ENCODE results near the gene GPLD1. TPM values are rescaled to one million over a fixed set of nuclear protein-coding genes. Genes with fewer than 3 reads are reported as not detected.

Gene GPLD1
- total and polyA plus RNA-seq, 9 of the 15 experiments (the other 6 are each of a cell fraction or from before 2014, with no cell fraction given), result 0.11 to 1.3 (median 0.82) TPM

DNA sequence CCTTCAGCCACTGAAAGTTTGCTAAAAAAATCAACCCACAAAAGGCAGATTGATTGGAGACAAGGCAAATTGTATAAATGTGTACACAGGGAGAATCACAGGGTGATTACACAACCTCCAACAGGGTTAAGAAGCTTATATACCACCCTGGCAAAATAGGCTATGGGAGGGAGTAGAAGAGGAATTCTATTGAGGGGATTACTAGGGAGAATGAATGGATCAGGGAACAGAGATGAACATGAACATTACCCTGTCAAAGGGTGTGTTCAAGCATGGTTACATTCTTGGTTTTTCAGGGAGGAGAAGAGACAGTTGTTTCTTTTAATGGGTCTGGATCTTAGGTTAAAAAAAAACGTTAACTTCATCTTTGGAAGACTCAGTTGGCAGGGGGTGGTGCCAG is 91.7 kb downstream of the GPLD1 start:
- Histone ChIP-seq H3K79me2 (ENCODE audit: control insufficient read depth, insufficient read depth, low read length) (peaks cover 6% of the 10 kb centered on the region), H3K4me3 (no peak overlapping the region), H3K4me1 (replicated peaks in 1 of 2; ENCODE audit: control insufficient read depth in 2 of 2, insufficient read depth in 2 of 2, low read length in 2 of 2) (peaks cover 6 to 20% of the 10 kb centered on the region in 2 experiments; a peak in 4 of 5 replicates), H3K9me3 (replicated peaks; ENCODE audit: control insufficient read depth, insufficient read depth, low read depth, low read length) (peaks cover 8% of the 10 kb centered on the region; the same call in 1 of the 2 replicates), H2AFZ (ENCODE audit: low read depth, low read length) (no peak overlapping the region), H4K20me1 (replicated peaks; ENCODE audit: control insufficient read depth, insufficient read depth, low read length) (no peaks in the 10 kb centered on the region), H3K36me3 (ENCODE audit: control insufficient read depth, insufficient read depth, low read length) (no peaks in the 10 kb centered on the region), H3K9ac (ENCODE audit: insufficient read depth in 1 of 2, low read depth in 2 of 2, low read length in 2 of 2) (no peak overlapping the region), H3K4me2 (ENCODE audit: insufficient read depth, low read length) (no peak overlapping the region), H3K27ac (ENCODE audit: extremely low read depth, low read depth, low read length) (no peak overlapping the region), H3K9me1 (ENCODE audit: control insufficient read depth, insufficient read depth, low read length) (no peaks in the 10 kb centered on the region), H3K27me3 (ENCODE audit: control insufficient read depth in 2 of 2, insufficient read depth in 2 of 2, low read length in 2 of 2) (no peaks in the 10 kb centered on the region)
- in situ Hi-C loops (cut with MboI) (no loop called here), intact Hi-C loops (cut with micrococcal nuclease) (no loop called here)
- POLR2A ChIA-PET, result no interaction called here
- DNase-seq (ENCODE audit: extremely low read depth in 1 of 4, low spot score in 3 of 4) (no peak), ATAC-seq (no peak), FAIRE-seq (no peak)
- CTCF ChIA-PET (ENCODE audit: low intra/inter-chr PET ratio), result no interaction called here
- 0% methylated on average over 1 of the region's 1 CpG for WGBS (ENCODE audit: insufficient coverage, low coverage, missing lambda C conversion rate)
- BruUV-seq (replicated peaks), result no TSS peak
- no peak for TF ChIP-seq ESRRA (IDR thresholded peaks at IDR 0.05; ENCODE audit: borderline replicate concordance, low read depth)
- no peak for TF ChIP-seq NFE2L1 (tag; IDR thresholded peaks at IDR 0.05; ENCODE audit: borderline replicate concordance, low read depth)
- no peak for TF ChIP-seq EP300 (IDR thresholded peaks at IDR 0.05; ENCODE audit: low read length)
- no peak for TF ChIP-seq ZNF174 (CRISPR knock-in tag; IDR thresholded peaks at IDR 0.05)
- TF ChIP-seq TAF15 (IDR thresholded peaks at IDR 0.05; ENCODE audit: low read depth, low read length), result no peak
- no peak for TF ChIP-seq TSHZ1 (CRISPR knock-in tag; IDR thresholded peaks at IDR 0.05)
- no peak for TF ChIP-seq RFX5 (IDR thresholded peaks at IDR 0.05; ENCODE audit: low read depth, low read length)
- no peak for TF ChIP-seq E2F5 (CRISPR knock-in tag; IDR thresholded peaks at IDR 0.05)
- no peak for TF ChIP-seq SPI1 (IDR thresholded peaks at IDR 0.05; ENCODE audit: borderline replicate concordance, low read depth, low read length)
- TF ChIP-seq, protein P1, sequence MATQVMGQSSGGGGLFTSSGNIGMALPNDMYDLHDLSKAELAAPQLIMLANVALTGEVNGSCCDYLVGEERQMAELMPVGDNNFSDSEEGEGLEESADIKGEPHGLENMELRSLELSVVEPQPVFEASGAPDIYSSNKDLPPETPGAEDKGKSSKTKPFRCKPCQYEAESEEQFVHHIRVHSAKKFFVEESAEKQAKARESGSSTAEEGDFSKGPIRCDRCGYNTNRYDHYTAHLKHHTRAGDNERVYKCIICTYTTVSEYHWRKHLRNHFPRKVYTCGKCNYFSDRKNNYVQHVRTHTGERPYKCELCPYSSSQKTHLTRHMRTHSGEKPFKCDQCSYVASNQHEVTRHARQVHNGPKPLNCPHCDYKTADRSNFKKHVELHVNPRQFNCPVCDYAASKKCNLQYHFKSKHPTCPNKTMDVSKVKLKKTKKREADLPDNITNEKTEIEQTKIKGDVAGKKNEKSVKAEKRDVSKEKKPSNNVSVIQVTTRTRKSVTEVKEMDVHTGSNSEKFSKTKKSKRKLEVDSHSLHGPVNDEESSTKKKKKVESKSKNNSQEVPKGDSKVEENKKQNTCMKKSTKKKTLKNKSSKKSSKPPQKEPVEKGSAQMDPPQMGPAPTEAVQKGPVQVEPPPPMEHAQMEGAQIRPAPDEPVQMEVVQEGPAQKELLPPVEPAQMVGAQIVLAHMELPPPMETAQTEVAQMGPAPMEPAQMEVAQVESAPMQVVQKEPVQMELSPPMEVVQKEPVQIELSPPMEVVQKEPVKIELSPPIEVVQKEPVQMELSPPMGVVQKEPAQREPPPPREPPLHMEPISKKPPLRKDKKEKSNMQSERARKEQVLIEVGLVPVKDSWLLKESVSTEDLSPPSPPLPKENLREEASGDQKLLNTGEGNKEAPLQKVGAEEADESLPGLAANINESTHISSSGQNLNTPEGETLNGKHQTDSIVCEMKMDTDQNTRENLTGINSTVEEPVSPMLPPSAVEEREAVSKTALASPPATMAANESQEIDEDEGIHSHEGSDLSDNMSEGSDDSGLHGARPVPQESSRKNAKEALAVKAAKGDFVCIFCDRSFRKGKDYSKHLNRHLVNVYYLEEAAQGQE (IDR thresholded peaks at IDR 0.05; ENCODE audit: borderline replicate concordance), result no peak
- TF ChIP-seq, protein P1 (CRISPR knock-in tag; IDR thresholded peaks at IDR 0.05; ENCODE audit: low read depth), result no peak
